ENCODE data around the gene CCDC14.

The CCDC14 gene

GRCh38 chr3:123935830-123936229, 25.2 kb downstream of the CCDC14 start:
- TF ChIP-seq, protein P1, sequence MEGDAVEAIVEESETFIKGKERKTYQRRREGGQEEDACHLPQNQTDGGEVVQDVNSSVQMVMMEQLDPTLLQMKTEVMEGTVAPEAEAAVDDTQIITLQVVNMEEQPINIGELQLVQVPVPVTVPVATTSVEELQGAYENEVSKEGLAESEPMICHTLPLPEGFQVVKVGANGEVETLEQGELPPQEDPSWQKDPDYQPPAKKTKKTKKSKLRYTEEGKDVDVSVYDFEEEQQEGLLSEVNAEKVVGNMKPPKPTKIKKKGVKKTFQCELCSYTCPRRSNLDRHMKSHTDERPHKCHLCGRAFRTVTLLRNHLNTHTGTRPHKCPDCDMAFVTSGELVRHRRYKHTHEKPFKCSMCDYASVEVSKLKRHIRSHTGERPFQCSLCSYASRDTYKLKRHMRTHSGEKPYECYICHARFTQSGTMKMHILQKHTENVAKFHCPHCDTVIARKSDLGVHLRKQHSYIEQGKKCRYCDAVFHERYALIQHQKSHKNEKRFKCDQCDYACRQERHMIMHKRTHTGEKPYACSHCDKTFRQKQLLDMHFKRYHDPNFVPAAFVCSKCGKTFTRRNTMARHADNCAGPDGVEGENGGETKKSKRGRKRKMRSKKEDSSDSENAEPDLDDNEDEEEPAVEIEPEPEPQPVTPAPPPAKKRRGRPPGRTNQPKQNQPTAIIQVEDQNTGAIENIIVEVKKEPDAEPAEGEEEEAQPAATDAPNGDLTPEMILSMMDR (IDR thresholded peaks at IDR 0.05; ENCODE audit: insufficient read depth, low read depth, low read length, missing control alignments) = no peak

GRCh38 chr3:123934250-123934649, 26.8 kb downstream of the CCDC14 start:
- TF ChIP-seq, protein P1 (IDR thresholded peaks at IDR 0.05; ENCODE audit: insufficient read depth, low read depth, low read length, missing control alignments) = no peak
- DNase-seq (ENCODE audit: low read depth) = no peak

More at GRCh38 chr3:123935830-123936229, 25.2 kb downstream of the CCDC14 start:
- DNase-seq (ENCODE audit: low read depth) = no peak
- H3K4me3 ChIP-seq (ENCODE audit: low read depth, low read length) = no peak overlapping the region

DNA sequence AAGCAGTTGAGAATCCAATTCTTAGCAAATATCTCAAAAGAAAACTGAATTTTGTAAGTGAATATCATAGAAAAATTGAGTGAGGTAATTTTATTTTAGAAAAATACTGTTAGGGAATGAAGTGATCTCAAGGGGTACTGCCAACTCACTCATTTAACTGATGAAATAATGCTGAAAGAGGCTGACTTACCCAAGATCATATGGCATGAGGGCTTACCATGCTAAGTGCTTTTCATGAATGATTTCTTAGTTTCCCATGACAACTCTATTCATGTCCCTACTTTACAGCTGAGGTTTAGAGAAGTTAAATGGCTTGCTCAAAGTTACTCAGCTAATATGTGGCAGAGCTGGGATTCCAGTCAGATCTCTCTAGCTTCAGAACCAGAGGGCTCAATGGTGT, 30.6 kb downstream of the CCDC14 start:
- no peak overlapping the region for H3K4me3 ChIP-seq (ENCODE audit: low read depth, low read length)
- DNase-seq (ENCODE audit: low read depth) = no peak
- TF ChIP-seq, protein P1 (IDR thresholded peaks at IDR 0.05; ENCODE audit: insufficient read depth, low read depth, low read length, missing control alignments) = no peak

More at GRCh38 chr3:123934250-123934649, 26.8 kb downstream of the CCDC14 start:
- H3K4me3 ChIP-seq (ENCODE audit: low read depth, low read length) = no peak overlapping the region

DNA sequence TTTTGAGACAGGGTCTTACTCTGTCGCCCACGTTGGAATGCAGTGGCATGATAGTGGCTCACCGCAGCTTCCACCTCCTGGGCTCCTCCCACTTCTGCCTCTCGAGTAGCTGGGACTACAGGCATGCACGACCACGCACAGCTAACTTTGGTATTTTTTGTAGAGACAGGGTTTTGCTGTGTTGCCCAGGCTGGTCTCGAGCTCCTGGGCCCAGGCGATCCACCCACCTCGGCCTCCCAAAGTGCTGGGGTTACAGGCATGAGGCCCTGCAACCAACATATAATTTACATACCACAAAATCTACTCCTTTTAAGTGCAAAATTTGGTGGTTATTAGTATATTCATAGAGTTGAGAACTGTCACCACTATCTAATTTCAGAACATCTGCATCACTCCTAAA, 31.7 kb downstream of the CCDC14 start:
- DNase-seq (ENCODE audit: low read depth) = no peak
- TF ChIP-seq, protein P1 (IDR thresholded peaks at IDR 0.05; ENCODE audit: insufficient read depth, low read depth, low read length, missing control alignments) = no peak
- H3K4me3 ChIP-seq (ENCODE audit: low read depth, low read length) = no peak overlapping the region

- TF ChIP-seq, protein P1 (IDR thresholded peaks at IDR 0.05; ENCODE audit: insufficient read depth, low read depth, low read length, missing control alignments) = no peak
- no peak overlapping the region for H3K4me3 ChIP-seq (ENCODE audit: low read depth, low read length)
- no peak for DNase-seq (ENCODE audit: low read depth)
Observed at GRCh38 chr3:123926396-123926795, 34.6 kb downstream of the CCDC14 start.

DNA sequence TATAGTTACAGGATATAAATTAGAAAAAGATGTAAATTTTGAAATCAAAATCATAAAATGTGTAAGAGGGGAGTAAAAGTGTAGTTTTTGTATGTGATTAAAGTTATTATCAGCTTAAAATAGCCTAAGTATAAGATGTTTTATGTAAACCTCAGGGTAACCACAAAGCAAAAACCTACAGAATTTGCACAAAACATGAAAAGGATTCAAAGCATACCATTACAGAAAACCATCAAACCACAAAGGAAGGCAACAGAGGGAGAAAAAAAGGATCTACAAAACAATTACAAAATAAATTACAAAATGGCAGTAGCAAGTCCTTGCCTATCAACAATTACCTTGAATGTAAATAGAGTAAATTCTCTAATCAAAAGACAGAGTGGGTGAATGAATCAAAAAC, 40.2 kb downstream of the CCDC14 start:
- DNase-seq (ENCODE audit: low read depth) = no peak
- no peak overlapping the region for H3K4me3 ChIP-seq (ENCODE audit: low read depth, low read length)
- TF ChIP-seq, protein P1 (IDR thresholded peaks at IDR 0.05; ENCODE audit: insufficient read depth, low read depth, low read length, missing control alignments) = no peak

DNA sequence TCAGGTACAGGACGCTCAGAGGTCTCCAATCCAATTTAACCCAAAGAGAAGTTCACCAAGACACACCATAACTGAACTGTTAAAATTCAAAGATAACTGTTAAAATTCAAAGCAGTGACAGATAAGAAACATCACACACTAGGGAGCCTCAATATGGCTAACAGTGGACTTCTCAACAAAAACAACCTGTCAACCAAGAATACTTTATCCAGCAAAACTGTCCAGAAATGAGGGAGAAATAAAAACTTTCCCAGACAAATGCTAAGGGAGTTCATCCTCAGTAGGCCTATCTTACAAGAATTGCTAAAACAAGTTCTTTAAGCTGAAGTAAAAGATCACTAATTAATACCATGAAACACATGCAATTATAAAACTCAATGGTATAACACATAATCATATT, 40.6 kb downstream of the CCDC14 start:
- TF ChIP-seq, protein P1 (IDR thresholded peaks at IDR 0.05; ENCODE audit: insufficient read depth, low read depth, low read length, missing control alignments) = no peak
- H3K4me3 ChIP-seq (ENCODE audit: low read depth, low read length) = no peak overlapping the region
- DNase-seq (ENCODE audit: low read depth) = no peak

Data from GM12865 (cell line).